HepG2 (cell line): ENCODE results near the gene BIN1. TPM values are rescaled to one million over a fixed set of nuclear protein-coding genes. Genes with fewer than 3 reads are reported as not detected.
A peak's percentile ranks its signal among the peaks of the same experiment; 100 is the strongest.

Experiments used
- ATAC-seq: fragments of 200-7000 bp; cut with Tn5 transposase; 3 replicates; pipeline ENCODE4 v1.9.1; 2020; ENCODE audit warnings: mild to moderate bottlenecking, moderate library complexity
- BruUV-seq: library from RNA; stranded (reverse); fragments of 400-500 nt; replicated peaks from 2 replicates; lab custom pipeline; 2021; lab: Mats Ljungman, UMichigan
- CTCF ChIA-PET: fragments of 300-600 bp; formaldehyde crosslinking; extraction: SDS; loops from one replicate; lab custom pipeline; 2021; ENCODE audit warnings: low total read pairs, inconsistent platforms, low intra/inter-chr PET ratio; lab: Yijun Ruan, JAX
- POLR2A ChIA-PET: fragments of 350-600 bp; sonication (Branson Sonifier 250); formaldehyde crosslinking; loops from one replicate; lab custom pipeline; 2020; ENCODE audit warnings: antibody characterized with exemption, inconsistent platforms; lab: Yijun Ruan, JAX
- DNase-seq: peaks from one replicate; pipeline ENCODE4 v3.0.0-alpha.2; 2015; ENCODE audit warnings: low spot score
- FAIRE-seq: peaks from 3 replicates; lab custom pipeline; 2011; peaks lifted over from hg19 to GRCh38; lab: Jason Lieb, UNC
- H2AFZ ChIP-seq: one replicate; pipeline ENCODE4 v1.6.1; 2011; ENCODE audit warnings: low read length, inconsistent platforms
- H3K27ac ChIP-seq: fragments of 300-600 bp; 3 replicates; pipeline ENCODE4 v1.8.0; 2011; ENCODE audit warnings: mixed run types, mild to moderate bottlenecking, mixed read lengths, low read length, inconsistent platforms; ENCODE audit not compliant: insufficient read depth; ENCODE audit errors: extremely low read length
- H3K27me3 ChIP-seq, 2 experiments: fragments of 200-600 bp in 1 of 2; 2 replicates in 1 of 2; 3 replicates in 1 of 2; pipeline versions ENCODE4 v1.6.0 to v1.8.0; 2011; ENCODE audit warnings: low read length in 2 of 2, mild to moderate bottlenecking in 2 of 2, moderate library complexity in 2 of 2, inconsistent platforms in 1 of 2; ENCODE audit not compliant: insufficient read depth in 2 of 2, control insufficient read depth in 1 of 2
- H3K36me3 ChIP-seq, 2 experiments: fragments of 200-600 bp in 1 of 2; replicated peaks in 1 of 2; 2 replicates in 1 of 2; 3 replicates in 1 of 2; pipeline versions ENCODE4 v1.5.1 to v1.8.0; 2011; ENCODE audit warnings: low read length in 2 of 2, inconsistent platforms in 1 of 2; ENCODE audit not compliant: insufficient read depth in 2 of 2, control insufficient read depth in 1 of 2
- H3K4me1 ChIP-seq: 2 replicates; pipeline ENCODE4 v1.5.1; 2012; ENCODE audit warnings: low read length, inconsistent platforms; ENCODE audit not compliant: insufficient read depth
- H3K4me2 ChIP-seq: 2 replicates; pipeline ENCODE4 v1.6.0; 2011; ENCODE audit warnings: low read depth, low read length, inconsistent platforms
- H3K4me3 ChIP-seq, 3 experiments: fragments of 200-600 bp in 1 of 3; sonication (generic), shearing (Covaris generic) in 1 of 3; replicated peaks in 1 of 3; 2 replicates each; pipeline ENCODE4 v1.5.1; 2011 to 2016; ENCODE audit warnings: low read length in 3 of 3, inconsistent platforms in 2 of 3, low read depth in 2 of 3, mild to moderate bottlenecking in 2 of 3, control low read depth in 1 of 3, mixed read lengths in 1 of 3; ENCODE audit not compliant: insufficient read depth in 1 of 3
- H3K79me2 ChIP-seq: one replicate; pipeline ENCODE4 v1.6.1; 2011; ENCODE audit warnings: low read length, inconsistent platforms; ENCODE audit not compliant: insufficient read depth
- H3K9ac ChIP-seq: 2 replicates; pipeline ENCODE4 v1.6.0; 2011; ENCODE audit warnings: mild to moderate bottlenecking, low read depth, low read length, inconsistent platforms; ENCODE audit not compliant: insufficient read depth
- H3K9me3 ChIP-seq: 2 replicates; pipeline ENCODE4 v1.5.1; 2012; ENCODE audit warnings: mild to moderate bottlenecking, low read length
- H4K20me1 ChIP-seq: 2 replicates; pipeline ENCODE4 v1.6.0; 2011; ENCODE audit warnings: inconsistent platforms, mild to moderate bottlenecking, low read length, moderate library complexity; ENCODE audit not compliant: insufficient read depth
- CC2D1A ChIP-seq: sonication (generic); formaldehyde crosslinking; IDR thresholded peaks from 2 replicates; pipeline ENCODE4 v1.8.1; 2023; ENCODE audit warnings: mild to moderate bottlenecking, missing genetic modification reagents
- EHMT2 ChIP-seq: fragments of 200-600 bp; sonication (generic); IDR thresholded peaks from 2 replicates; pipeline ENCODE4 v1.7.0; 2017; ENCODE audit warnings: antibody characterized with exemption, low read depth, low read length, borderline replicate concordance
- ESRRA ChIP-seq: sonication (generic); formaldehyde crosslinking; IDR thresholded peaks from 2 replicates; pipeline ENCODE4 v1.5.1; 2020; ENCODE audit warnings: mild to moderate bottlenecking, low read depth, missing genetic modification reagents
- FOXC1 ChIP-seq: sonication (generic); formaldehyde crosslinking; IDR thresholded peaks from 2 replicates; pipeline ENCODE4 v1.8.0; 2022; ENCODE audit warnings: mild to moderate bottlenecking, missing genetic modification reagents, borderline replicate concordance
- KDM5B ChIP-seq: sonication (generic); formaldehyde crosslinking; IDR thresholded peaks from 2 replicates; pipeline ENCODE4 v1.4.0; 2020; ENCODE audit warnings: missing genetic modification reagents, mild to moderate bottlenecking, borderline replicate concordance
- KLF13 ChIP-seq: sonication (generic); formaldehyde crosslinking; IDR thresholded peaks from 2 replicates; pipeline ENCODE4 v1.4.0; 2020; ENCODE audit warnings: mild to moderate bottlenecking, missing genetic modification reagents
- PAXIP1 ChIP-seq: sonication (generic); formaldehyde crosslinking; conservative IDR thresholded peaks from 2 replicates; pipeline ENCODE4 v1.4.0; 2020; ENCODE audit warnings: mild to moderate bottlenecking, missing genetic modification reagents, moderate library complexity
- PTBP1 ChIP-seq: fragments of 200-400 bp; formaldehyde crosslinking; IDR thresholded peaks from 2 replicates; pipeline ENCODE4 v1.6.1; 2018; ENCODE audit warnings: low read length, low read depth; ENCODE audit not compliant: poor library complexity, severe bottlenecking
- RNF2 ChIP-seq: fragments of 450-650 bp; conservative IDR thresholded peaks from 2 replicates; pipeline ENCODE4 v1.6.1; 2016; ENCODE audit warnings: low read depth
- RXRA ChIP-seq: sonication (generic); formaldehyde crosslinking; IDR thresholded peaks from 2 replicates; pipeline ENCODE4 v1.5.1; 2020; ENCODE audit warnings: missing genetic modification reagents
- RXRB ChIP-seq: IDR thresholded peaks from 2 replicates; pipeline ENCODE4 v1.6.1; 2016; ENCODE audit warnings: borderline replicate concordance, missing genetic modification reagents, missing compliant biosample characterization
- SOX13 ChIP-seq, 3 experiments: fragments of 450-650 bp in 1 of 3; sonication (generic) in 1 of 3; formaldehyde crosslinking in 1 of 3; IDR thresholded peaks in 2 of 3; conservative IDR thresholded peaks in 1 of 3; 2 replicates each; pipeline versions ENCODE4 v1.5.0 to v1.6.1; 2016 to 2020; ENCODE audit warnings: antibody characterized with exemption in 1 of 3, mild to moderate bottlenecking in 1 of 3, missing compliant biosample characterization in 1 of 3, missing genetic modification reagents in 1 of 3, moderate library complexity in 1 of 3
- SOX5 ChIP-seq: IDR thresholded peaks from 2 replicates; pipeline ENCODE4 v1.6.1; 2016; ENCODE audit warnings: borderline replicate concordance
- ZBTB20 ChIP-seq: sonication (generic); formaldehyde crosslinking; IDR thresholded peaks from 2 replicates; pipeline ENCODE4 v1.8.1; 2023; ENCODE audit warnings: missing genetic modification reagents, low read depth, mild to moderate bottlenecking, borderline replicate concordance
- ZBTB7A ChIP-seq: sonication (generic); formaldehyde crosslinking; IDR thresholded peaks from 2 replicates; pipeline ENCODE4 v1.8.0; 2022; ENCODE audit warnings: mild to moderate bottlenecking, missing genetic modification reagents
- ZEB1 ChIP-seq: IDR thresholded peaks from 2 replicates; pipeline ENCODE4 v1.6.1; 2012; ENCODE audit warnings: mild to moderate bottlenecking, low read depth, inconsistent platforms; ENCODE audit not compliant: insufficient replicate concordance
- ZNF567 ChIP-seq: sonication (generic); formaldehyde crosslinking; IDR thresholded peaks from 2 replicates; pipeline ENCODE4 v1.8.1; 2023; ENCODE audit warnings: mild to moderate bottlenecking, missing genetic modification reagents, borderline replicate concordance
- ZNF7 ChIP-seq: IDR thresholded peaks from 2 replicates; pipeline ENCODE4 v1.6.1; 2016; ENCODE audit warnings: missing biosample characterization, missing genetic modification reagents
- ZSCAN5A ChIP-seq: sonication (generic); formaldehyde crosslinking; IDR thresholded peaks from 2 replicates; pipeline ENCODE4 v1.8.0; 2022; ENCODE audit warnings: mild to moderate bottlenecking, missing genetic modification reagents, borderline replicate concordance
- WGBS: methylation state at CpG from one replicate; pipeline ENCODE4 v1.1.6; 2017; ENCODE audit warnings: low lambda C conversion rate; 5-methylcytosine and 5-hydroxymethylcytosine counted together
- in situ Hi-C: cut with HindIII; loops from 2 replicates; pipeline ENCODE4 v1.10.0; 2017; ENCODE audit warnings: low pct_unique_long_range_greater_than_20kb; ENCODE audit not compliant: extremely low pct_ligation_motif_present
- intact Hi-C: fragments of 100-400 bp; cut with micrococcal nuclease; formaldehyde crosslinking; loops from one replicate; pipeline ENCODE4 v1.10.0; 2022; ENCODE audit not compliant: unreplicated experiment
- polyA plus RNA-seq, 8 experiments: library from polyadenylated mRNA; depleted of rRNA in 3 of 8; stranded (reverse) in 7 of 8; unstranded in 1 of 8; fragments of >200 nt; fragmentation: Illumina TruSeq in 4 of 8; extraction: Trizol in 4 of 8; gene quantifications; 2 replicates each; pipeline versions ENCODE4 v1.2.1 to v1.2.3, GENCODE V29; 2011 to 2016; ENCODE audit warnings: low read depth in 4 of 8, missing spikeins in 1 of 8, mixed read lengths in 1 of 8; ENCODE audit not compliant: insufficient read depth in 1 of 8
- total RNA-seq, 5 experiments: library from RNA; depleted of rRNA; stranded (reverse); fragments of >200 nt; fragmentation: Illumina TruSeq; extraction: Trizol; gene quantifications; 2 replicates each; pipeline ENCODE4 v1.2.3, GENCODE V29; 2016; ENCODE audit warnings: low read depth in 1 of 5

The BIN1 gene
- total and polyA plus RNA-seq, 2 of the 13 experiments (the other 11 are each of a cell fraction or from before 2014, with no cell fraction given) = 0.93 to 1.2 TPM

GRCh38 chr2:127100251-127101047 lies 6.5 kb downstream of the BIN1 start:
- Histone ChIP-seq H3K4me3 (no peak overlapping the region; a peak in 1 of 6 replicates), H3K9me3 (no peaks in the 10 kb centered on the region), H4K20me1 (no peaks in the 10 kb centered on the region), H3K27me3 (peaks cover 3 to 54% of the 10 kb centered on the region in 2 experiments), H3K4me1 (peaks cover 13% of the 10 kb centered on the region), H2AFZ (no peak overlapping the region), H3K27ac (no peak overlapping the region), H3K79me2 (no peaks in the 10 kb centered on the region), H3K36me3 (no peaks in the 10 kb centered on the region), H3K4me2 (peak overlapping the region; percentile 40), H3K9ac (no peak overlapping the region)
- FAIRE-seq (peak; percentile 56), ATAC-seq (peak; percentile 69), DNase-seq (peak; percentile 79)
- 28% methylated on average over 9 of the region's 15 CpGs for WGBS
- ChIA-PET POLR2A (no interaction called here), CTCF (no interaction called here)
- intact Hi-C loops = no loop called here
- no TSS peak for BruUV-seq
- in situ Hi-C loops = no loop called here
- TF ChIP-seq ZNF567 (CRISPR knock-in tag) (no peak), FOXC1 (CRISPR knock-in tag) (no peak), CC2D1A (CRISPR knock-in tag) (no peak), ZNF7 (CRISPR knock-in tag) (0 out of 2 replicates have a peak, but pooled peaks have one; percentile 11), RXRB (CRISPR knock-in tag) (0 out of 2 replicates have a peak, but pooled peaks have one; percentile 17), ESRRA (CRISPR knock-in tag) (no peak), ZBTB20 (CRISPR knock-in tag) (no peak), KDM5B (CRISPR knock-in tag) (no peak), SOX5 (CRISPR knock-in tag) (peak; percentile 96), ZBTB7A (CRISPR knock-in tag) (no peak), PAXIP1 (CRISPR knock-in tag) (peak; percentile 28; the same call in 1 of the 2 replicates), ZSCAN5A (CRISPR knock-in tag) (no peak), ZEB1 (peak; percentile 56), EHMT2 (no peak), RXRA (CRISPR knock-in tag) (peak; percentile 58; the same call in 1 of the 2 replicates), PTBP1 (no peak), KLF13 (CRISPR knock-in tag) (no peak), RNF2 (no peak), SOX13 (IDR thresholded peaks at IDR 0.05) (no peak), SOX13 (CRISPR knock-in tag; conservative IDR thresholded peaks at IDR 0.05 in 1 of 2, IDR thresholded peaks at IDR 0.05 in 1 of 2) (peak in 1 of 2 experiments; percentile 93; a peak in 2 of 4 replicates)
